H1 (cell line): ENCODE results near the gene FYB2. TPM values are rescaled to one million over a fixed set of nuclear protein-coding genes. Genes with fewer than 3 reads are reported as not detected.

Experiments
- BACH1 ChIP-seq: IDR thresholded peaks from 2 replicates; pipeline ENCODE4 v1.6.1; 2012; ENCODE audit warnings: low read length, improper control_type of control experiment
- KDM4A ChIP-seq: IDR thresholded peaks from one replicate; pipeline ENCODE4 v1.7.1; 2012; ENCODE audit warnings: low read depth, mild to moderate bottlenecking, moderate library complexity, low read length, inconsistent platforms; ENCODE audit not compliant: severe bottlenecking
- NANOG ChIP-seq: IDR thresholded peaks from 2 replicates; pipeline ENCODE4 v1.6.1; 2011; ENCODE audit warnings: low read length, low read depth, mild to moderate bottlenecking, inconsistent platforms; ENCODE audit not compliant: insufficient read depth, poor library complexity, severe bottlenecking
- PHF8 ChIP-seq: fragments of 200-600 bp; sonication (generic); conservative IDR thresholded peaks from 2 replicates; pipeline ENCODE4 v1.7.1; 2012; ENCODE audit warnings: low read depth, mild to moderate bottlenecking, inconsistent platforms, low read length, moderate library complexity
- SP4 ChIP-seq: IDR thresholded peaks from 2 replicates; pipeline ENCODE4 v1.6.1; 2012; ENCODE audit warnings: low read length, inconsistent platforms
- SUZ12 ChIP-seq: fragments of 200-600 bp; sonication (generic); IDR thresholded peaks from 2 replicates; pipeline ENCODE4 v1.6.1; 2012; ENCODE audit warnings: mild to moderate bottlenecking, inconsistent platforms, low read length, moderate library complexity, mixed read lengths
- polyA plus RNA-seq, 7 experiments: library from polyadenylated mRNA; depleted of rRNA in 3 of 7; stranded (reverse) in 5 of 7; unstranded in 2 of 7; fragments of >200 nt in 5 of 7; fragments of 200-250 nt in 2 of 7; gene quantifications; 1 replicate in 5 of 7; 2 replicates in 1 of 7; 4 replicates in 1 of 7; pipeline versions ENCODE4 v1.2.1 to v1.2.3, GENCODE V29; 2011 to 2013; ENCODE audit warnings: missing spikeins in 2 of 7, mixed read lengths in 2 of 7
- total RNA-seq: library from RNA; stranded (reverse); fragmentation: NEBNext Ultra II Directional; extraction: Animal tissue kit (Norgen Biotek cat#: 25700); gene quantifications from 2 replicates; pipeline ENCODE4 v1.2.1, GENCODE V29; 2021

FYB2 gene
- total and polyA plus RNA-seq, 2 of the 8 experiments (the other 6 are each of a cell fraction or from before 2014, with no cell fraction given), result 0.11 to 0.17 TPM

DNA sequence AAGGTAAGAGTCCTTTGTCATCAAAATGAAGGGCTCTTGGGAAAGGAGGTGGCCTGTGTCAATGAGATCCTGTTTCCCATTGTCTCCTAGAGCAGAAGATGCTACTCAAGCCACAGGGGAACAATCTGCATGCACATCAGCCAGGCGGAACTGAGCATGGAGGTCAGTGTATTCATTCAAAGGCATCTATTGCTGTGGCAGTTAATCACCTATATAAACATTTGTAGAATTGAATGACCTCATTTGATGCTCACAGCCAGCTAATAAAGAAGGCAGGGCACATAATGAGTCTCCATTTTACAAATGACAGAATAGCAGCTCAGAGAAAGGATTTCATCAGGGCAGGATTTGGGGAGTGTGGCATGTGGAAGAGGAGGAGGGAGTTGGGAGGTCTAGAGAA lies 5.7 kb upstream of the FYB2 start (continued):
- TF ChIP-seq NANOG (no peak), PHF8 (no peak), SP4 (no peak), KDM4A (no peak), SUZ12 (no peak), BACH1 (no peak)
